K562 (cell line): ENCODE measurements around the gene GABRD. TPM values are rescaled to one million over a fixed set of nuclear protein-coding genes. Genes with fewer than 3 reads are reported as not detected.
A peak's percentile ranks its signal among the peaks of the same experiment; 100 is the strongest.

Source experiments
- ATAC-seq: fragments of 200-7000 bp; cut with Tn5 transposase; 3 replicates; pipeline ENCODE4 v1.9.1; 2020; ENCODE audit warnings: moderate library complexity
- BruUV-seq: library from RNA; stranded (reverse); fragments of 400-500 nt; replicated peaks from 2 replicates; lab custom pipeline; 2021; lab: Mats Ljungman, UMichigan
- CTCF ChIA-PET: fragments of 300-600 bp; formaldehyde crosslinking; extraction: SDS; loops from one replicate; lab custom pipeline; 2021; ENCODE audit warnings: low intra/inter-chr PET ratio; lab: Yijun Ruan, JAX
- POLR2A ChIA-PET: fragments of 300-600, 350-650 bp; sonication (Branson Sonifier 250); formaldehyde crosslinking; extraction: SDS; loops from one replicate; lab custom pipeline; 2021; ENCODE audit warnings: antibody characterized with exemption, inconsistent platforms; lab: Yijun Ruan, JAX
- DNase-seq, 4 experiments: peaks; one replicate each; pipeline versions ENCODE4 v3.0.0 to v3.0.0-alpha.2; 2011 to 2018; ENCODE audit warnings: low spot score in 3 of 4, mixed read lengths in 3 of 4; ENCODE audit errors: extremely low read depth in 1 of 4
- FAIRE-seq: peaks from 2 replicates; lab custom pipeline; 2011; peaks lifted over from hg19 to GRCh38; lab: Jason Lieb, UNC
- H2AFZ ChIP-seq: 2 replicates; pipeline ENCODE4 v1.6.0; 2011; ENCODE audit warnings: low read depth, low read length, control low read depth, inconsistent platforms
- H3K27ac ChIP-seq: fragments of 200-600 bp; 3 replicates; pipeline ENCODE4 v1.8.0; 2011; ENCODE audit warnings: low read depth, mild to moderate bottlenecking, control low read depth, inconsistent platforms, low read length, moderate library complexity, mixed read lengths; ENCODE audit errors: extremely low read depth
- H3K27me3 ChIP-seq, 2 experiments: fragments of 300-600 bp in 1 of 2; 2 replicates in 1 of 2; 3 replicates in 1 of 2; pipeline versions ENCODE4 v1.6.0 to v1.8.0; 2011; ENCODE audit warnings: inconsistent platforms in 2 of 2, low read length in 2 of 2, mild to moderate bottlenecking in 1 of 2, mixed read lengths in 1 of 2, moderate library complexity in 1 of 2; ENCODE audit not compliant: control insufficient read depth in 2 of 2, insufficient read depth in 2 of 2
- H3K36me3 ChIP-seq: fragments of 300-600 bp; 3 replicates; pipeline ENCODE4 v1.8.0; 2011; ENCODE audit warnings: mild to moderate bottlenecking, low read length, inconsistent platforms; ENCODE audit not compliant: control insufficient read depth, insufficient read depth
- H3K4me1 ChIP-seq, 2 experiments: fragments of 200-600 bp in 1 of 2; replicated peaks in 1 of 2; 2 replicates in 1 of 2; 3 replicates in 1 of 2; pipeline versions ENCODE4 v1.5.1 to v1.8.0; 2011; ENCODE audit warnings: inconsistent platforms in 2 of 2, low read length in 2 of 2, mild to moderate bottlenecking in 1 of 2, mixed read lengths in 1 of 2, moderate library complexity in 1 of 2; ENCODE audit not compliant: control insufficient read depth in 2 of 2, insufficient read depth in 2 of 2
- H3K4me2 ChIP-seq: 2 replicates; pipeline ENCODE4 v1.6.1; 2011; ENCODE audit warnings: low read length, control low read depth, inconsistent platforms, mixed read lengths; ENCODE audit not compliant: insufficient read depth
- H3K4me3 ChIP-seq: fragments of 200-600 bp; sonication (generic), shearing (Covaris generic); 2 replicates; pipeline ENCODE4 v1.5.1; 2016; ENCODE audit warnings: control low read depth, inconsistent platforms
- H3K79me2 ChIP-seq: fragments of 200-600 bp; 3 replicates; pipeline ENCODE4 v1.8.0; 2011; ENCODE audit warnings: low read length, inconsistent platforms; ENCODE audit not compliant: control insufficient read depth, insufficient read depth
- H3K9ac ChIP-seq, 2 experiments: 2 replicates each; pipeline versions ENCODE4 v1.6.0 to v1.6.1; 2011; ENCODE audit warnings: low read depth in 2 of 2, low read length in 2 of 2, control low read depth in 1 of 2, inconsistent platforms in 1 of 2, mild to moderate bottlenecking in 1 of 2, mixed read lengths in 1 of 2; ENCODE audit not compliant: insufficient read depth in 1 of 2
- H3K9me1 ChIP-seq: one replicate; pipeline ENCODE4 v1.6.0; 2011; ENCODE audit warnings: inconsistent platforms, mild to moderate bottlenecking, low read length, moderate library complexity; ENCODE audit not compliant: control insufficient read depth, insufficient read depth
- H3K9me3 ChIP-seq: replicated peaks from 2 replicates; pipeline ENCODE4 v1.5.1; 2011; ENCODE audit warnings: low read depth, low read length, inconsistent platforms; ENCODE audit not compliant: control insufficient read depth, insufficient read depth
- H4K20me1 ChIP-seq: replicated peaks from 2 replicates; pipeline ENCODE4 v1.6.1; 2011; ENCODE audit warnings: low read length, inconsistent platforms, mixed read lengths; ENCODE audit not compliant: control insufficient read depth, insufficient read depth
- BHLHE40 ChIP-seq: IDR thresholded peaks from 2 replicates; pipeline ENCODE4 v1.6.1; 2011; ENCODE audit warnings: low read length, improper control_type of control experiment
- CC2D1A ChIP-seq: fragments of 450-650 bp; IDR thresholded peaks from 2 replicates; pipeline ENCODE4 v1.6.1; 2017; ENCODE audit warnings: mild to moderate bottlenecking
- MYC ChIP-seq, 2 experiments: fragments of 250-450 bp in 1 of 2; sonication (Bioruptor Pico) in 1 of 2; IDR thresholded peaks; 2 replicates each; pipeline versions ENCODE4 v1.5.1 to v1.6.1; 2012 to 2021; ENCODE audit warnings: low read depth in 2 of 2, borderline replicate concordance in 1 of 2, improper control_type of control experiment in 1 of 2, low read length in 1 of 2, mild to moderate bottlenecking in 1 of 2, moderate library complexity in 1 of 2
- NEUROD1 ChIP-seq: fragments of 150-350 bp; IDR thresholded peaks from 2 replicates; pipeline ENCODE4 v1.6.1; 2014; ENCODE audit warnings: borderline replicate concordance, low read length, low read depth; ENCODE audit not compliant: partially characterized antibody
- RCOR1 ChIP-seq, 2 experiments: IDR thresholded peaks; 2 replicates each; pipeline ENCODE4 v1.6.1; 2012; ENCODE audit warnings: low read depth in 2 of 2, low read length in 2 of 2, borderline replicate concordance in 1 of 2, improper control_type of control experiment in 1 of 2
- SRF ChIP-seq, 2 experiments: fragments of 250-450, 450-650 bp in 1 of 2; sonication (Bioruptor Pico) in 1 of 2; sonication (generic) in 1 of 2; formaldehyde crosslinking; IDR thresholded peaks; 2 replicates each; pipeline versions ENCODE4 v1.5.0 to v1.5.1; 2020 to 2022; ENCODE audit warnings: mild to moderate bottlenecking in 1 of 2, missing genetic modification reagents in 1 of 2
- STAG1 ChIP-seq: sonication (generic); formaldehyde crosslinking; IDR thresholded peaks from 2 replicates; pipeline ENCODE4 v1.5.0; 2020; ENCODE audit warnings: missing genetic modification reagents, borderline replicate concordance
- TAL1 ChIP-seq: fragments of 450-650 bp; IDR thresholded peaks from 2 replicates; pipeline ENCODE4 v1.6.1; 2016; ENCODE audit warnings: mild to moderate bottlenecking
- TARDBP ChIP-seq: fragments of 450-650 bp; IDR thresholded peaks from 2 replicates; pipeline ENCODE4 v1.6.1; 2016
- ZC3H4 ChIP-seq: sonication (generic); formaldehyde crosslinking; IDR thresholded peaks from 2 replicates; pipeline ENCODE4 v1.9.0; 2021; ENCODE audit warnings: missing genetic modification reagents, borderline replicate concordance
- ZNF445 ChIP-seq: fragments of 250-450 bp; sonication (Bioruptor Pico); IDR thresholded peaks from 2 replicates; pipeline ENCODE4 v1.4.0; 2020; ENCODE audit warnings: low read depth, mild to moderate bottlenecking, moderate library complexity
- WGBS: fragments of 100-300 bp; shearing (Covaris generic); methylation state at CpG from one replicate; pipeline ENCODE4 v1.1.6; 2016; ENCODE audit warnings: low coverage, mixed read lengths; ENCODE audit not compliant: insufficient coverage; ENCODE audit errors: missing lambda C conversion rate; 5-methylcytosine and 5-hydroxymethylcytosine counted together
- in situ Hi-C: fragments of 300-500 bp; cut with MboI; formaldehyde crosslinking; loops from 4 replicates; pipeline ENCODE4 v1.15.0; 2018; ENCODE audit warnings: inconsistent platforms, mixed read lengths
- intact Hi-C: fragments of 100-400 bp; cut with micrococcal nuclease; formaldehyde crosslinking; loops from 2 replicates; pipeline ENCODE4 v1.14.2; 2022
- polyA plus RNA-seq, 8 experiments: library from polyadenylated mRNA; depleted of rRNA in 4 of 8; stranded (reverse) in 5 of 8; unstranded in 3 of 8; fragments of >200 nt; fragmentation: Nextera tagmentation in 2 of 8; fragmentation: Illumina TruSeq in 1 of 8; extraction: Ambion mirVana in 2 of 8; extraction: Trizol in 1 of 8; gene quantifications; 2 replicates each; pipeline versions ENCODE4 v1.2.1 to v1.2.3, GENCODE V29; 2011 to 2014; ENCODE audit warnings: inconsistent platforms in 1 of 8, missing spikeins in 1 of 8
- total RNA-seq, 7 experiments: library from RNA; depleted of rRNA in 6 of 7; stranded (reverse); fragments of >200 nt in 6 of 7; fragmentation: Illumina TruSeq in 2 of 7; extraction: Trizol in 2 of 7; gene quantifications; 2 replicates each; pipeline versions ENCODE4 v1.2.1 to v1.2.3, GENCODE V29; 2011 to 2021; ENCODE audit warnings: low replicate concordance in 1 of 7
- TF ChIP-seq, protein P1 (sequence below), 2 experiments: fragments of 450-650 bp; formaldehyde crosslinking in 1 of 2; IDR thresholded peaks; 2 replicates each; pipeline versions ENCODE4 v1.4.0 to v1.6.1; 2014 to 2020; ENCODE audit warnings: mild to moderate bottlenecking in 2 of 2, borderline replicate concordance in 1 of 2, low read depth in 1 of 2

GABRD gene
- total and polyA plus RNA-seq, 9 of the 15 experiments (the other 6 are each of a cell fraction or from before 2014, with no cell fraction given): 0.07 TPM; not detected in 8

DNA sequence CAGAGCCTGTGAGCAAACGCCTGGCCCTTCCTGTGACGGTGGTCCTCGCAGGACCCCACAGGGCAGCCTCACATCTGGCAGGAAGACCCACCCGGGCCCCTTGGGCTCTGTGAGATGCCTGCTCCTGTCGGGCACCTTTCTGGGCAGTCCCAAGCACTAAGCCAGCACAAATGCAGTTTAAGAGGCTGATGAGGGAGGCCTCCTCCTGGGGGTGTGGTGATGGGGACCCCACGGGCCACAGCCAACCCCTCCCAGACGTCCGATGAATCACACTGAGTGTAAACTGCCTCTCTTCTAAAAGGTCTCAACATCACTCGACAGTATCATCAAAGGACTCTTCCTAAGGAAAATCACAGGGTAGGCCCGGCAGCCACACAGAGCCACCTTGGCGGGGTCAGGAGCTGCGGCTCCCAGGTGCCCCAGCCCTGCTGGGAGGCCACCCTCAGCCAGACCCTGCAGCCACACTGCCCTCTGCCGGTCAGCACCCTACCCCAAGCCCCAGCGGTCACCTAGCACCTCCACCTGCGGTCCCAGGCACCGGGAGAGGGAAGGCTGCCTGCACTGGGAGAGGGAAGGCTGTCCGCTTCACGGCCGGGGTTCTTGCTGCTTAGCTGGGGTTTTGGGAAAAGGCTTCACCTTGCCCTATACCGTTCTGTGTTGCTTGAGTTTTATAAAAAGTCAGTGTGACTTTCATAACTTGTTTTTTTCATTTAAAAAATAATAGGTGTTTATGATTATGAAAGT lies 27.2 kb downstream of the GABRD start:
- Histone ChIP-seq H3K79me2 (no peaks in the 10 kb centered on the region), H3K36me3 (no peaks in the 10 kb centered on the region), H3K27ac (no peak overlapping the region), H3K9me1 (peaks cover 3% of the 10 kb centered on the region), H3K9ac (no peak overlapping the region), H3K4me3 (no peak overlapping the region), H3K4me1 (peaks cover 0 to 61% of the 10 kb centered on the region in 2 experiments; a peak in 2 of 5 replicates), H3K27me3 (peaks cover 24 to 57% of the 10 kb centered on the region in 2 experiments; a peak in 4 of 5 replicates), H3K9me3 (no peaks in the 10 kb centered on the region), H2AFZ (no peak overlapping the region), H4K20me1 (peaks cover 25% of the 10 kb centered on the region), H3K4me2 (no peak overlapping the region)
- intact Hi-C loops: loop anchor here (1.0 to 2.0 kb wide), 2 partner anchors 86 to 102 kb away; no protein-coding TSS in a partner anchor
- no TSS peak for BruUV-seq
- FAIRE-seq: peak; percentile 92
- peak; percentile 93 for ATAC-seq
- ChIA-PET POLR2A (interaction anchor here (1.0 to 1.1 kb wide), 2 partner anchors 69 to 85 kb away, joined by 3 to 5 read pairs; no protein-coding TSS in a partner anchor), CTCF (interaction anchor here (1.0 to 5.4 kb wide), 4 partner anchors 45 to 111 kb away, joined by 3 to 47 read pairs (median 11); no protein-coding TSS in a partner anchor)
- DNase-seq: peak; percentile 83 to 92 (median 88)
- in situ Hi-C loops: no loop called here
- 4% methylated on average over 20 of the region's 20 CpGs for WGBS
- TF ChIP-seq TARDBP (peak; percentile 40; the same call in 1 of the 2 replicates), RCOR1 (IDR thresholded peaks at IDR 0.05; ENCODE audit: borderline replicate concordance in 1 of 2, low read depth in 2 of 2, low read length in 2 of 2) (peak in 1 of 2 experiments; percentile 58; a peak in 1 of 4 replicates), ZNF445 (CRISPR knock-in tag) (no peak), CC2D1A (peak; percentile 52; the same call in 1 of the 2 replicates), TAL1 (no peak), NEUROD1 (peak; percentile 22), ZC3H4 (CRISPR knock-in tag) (no peak), MYC (IDR thresholded peaks at IDR 0.05; ENCODE audit: low read depth, low read length) (peak; percentile 39; the same call in 1 of the 2 replicates), MYC (CRISPR knock-in tag; IDR thresholded peaks at IDR 0.05; ENCODE audit: borderline replicate concordance, low read depth) (no peak), SRF (CRISPR knock-in tag; IDR thresholded peaks at IDR 0.05) (0 out of 4 replicates have a peak, but pooled peaks of 1 of the 2 experiments have one; percentile 43), BHLHE40 (0 out of 2 replicates have a peak, but pooled peaks have one; percentile 27), STAG1 (CRISPR knock-in tag) (peak; percentile 88)
- TF ChIP-seq, protein P1, sequence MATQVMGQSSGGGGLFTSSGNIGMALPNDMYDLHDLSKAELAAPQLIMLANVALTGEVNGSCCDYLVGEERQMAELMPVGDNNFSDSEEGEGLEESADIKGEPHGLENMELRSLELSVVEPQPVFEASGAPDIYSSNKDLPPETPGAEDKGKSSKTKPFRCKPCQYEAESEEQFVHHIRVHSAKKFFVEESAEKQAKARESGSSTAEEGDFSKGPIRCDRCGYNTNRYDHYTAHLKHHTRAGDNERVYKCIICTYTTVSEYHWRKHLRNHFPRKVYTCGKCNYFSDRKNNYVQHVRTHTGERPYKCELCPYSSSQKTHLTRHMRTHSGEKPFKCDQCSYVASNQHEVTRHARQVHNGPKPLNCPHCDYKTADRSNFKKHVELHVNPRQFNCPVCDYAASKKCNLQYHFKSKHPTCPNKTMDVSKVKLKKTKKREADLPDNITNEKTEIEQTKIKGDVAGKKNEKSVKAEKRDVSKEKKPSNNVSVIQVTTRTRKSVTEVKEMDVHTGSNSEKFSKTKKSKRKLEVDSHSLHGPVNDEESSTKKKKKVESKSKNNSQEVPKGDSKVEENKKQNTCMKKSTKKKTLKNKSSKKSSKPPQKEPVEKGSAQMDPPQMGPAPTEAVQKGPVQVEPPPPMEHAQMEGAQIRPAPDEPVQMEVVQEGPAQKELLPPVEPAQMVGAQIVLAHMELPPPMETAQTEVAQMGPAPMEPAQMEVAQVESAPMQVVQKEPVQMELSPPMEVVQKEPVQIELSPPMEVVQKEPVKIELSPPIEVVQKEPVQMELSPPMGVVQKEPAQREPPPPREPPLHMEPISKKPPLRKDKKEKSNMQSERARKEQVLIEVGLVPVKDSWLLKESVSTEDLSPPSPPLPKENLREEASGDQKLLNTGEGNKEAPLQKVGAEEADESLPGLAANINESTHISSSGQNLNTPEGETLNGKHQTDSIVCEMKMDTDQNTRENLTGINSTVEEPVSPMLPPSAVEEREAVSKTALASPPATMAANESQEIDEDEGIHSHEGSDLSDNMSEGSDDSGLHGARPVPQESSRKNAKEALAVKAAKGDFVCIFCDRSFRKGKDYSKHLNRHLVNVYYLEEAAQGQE (IDR thresholded peaks at IDR 0.05; ENCODE audit: borderline replicate concordance): peak; percentile 75
- TF ChIP-seq, protein P1 (CRISPR knock-in tag; IDR thresholded peaks at IDR 0.05; ENCODE audit: low read depth): no peak
